Colonic mucosa (tissue), 4 donors: ENCODE measurements around the gene TYW1. TPM values are rescaled to one million over a fixed set of nuclear protein-coding genes. Genes with fewer than 3 reads are reported as not detected.
"Not testable (repeated sequence)": the region's sequence is repeated elsewhere in the genome, so short reads cannot be mapped to it uniquely, and the experiment has no call there.

Source experiments
- DNase-seq: peaks from one replicate; pipeline ENCODE4 v3.0.0-alpha.2; 2020
- H3K27ac ChIP-seq: fragments of 200-600 bp; one replicate; pipeline ENCODE4 v1.8.0; 2021
- H3K27me3 ChIP-seq: fragments of 200-600 bp; one replicate; pipeline ENCODE4 v1.8.0; 2021
- H3K36me3 ChIP-seq: fragments of 200-600 bp; one replicate; pipeline ENCODE4 v1.8.0; 2021
- H3K4me1 ChIP-seq: fragments of 200-600 bp; one replicate; pipeline ENCODE4 v1.8.0; 2021; ENCODE audit warnings: mild to moderate bottlenecking
- H3K4me3 ChIP-seq: fragments of 200-600 bp; one replicate; pipeline ENCODE4 v1.8.0; 2021
- H3K9ac ChIP-seq, 2 donors: one replicate each; pipeline ENCODE4 v1.7.0; 2013; ENCODE audit warnings: control low read depth in 2 of 2, low read depth in 2 of 2, low read length in 2 of 2
- H3K9me3 ChIP-seq: fragments of 200-600 bp; one replicate; pipeline ENCODE4 v1.8.0; 2021
- intact Hi-C: fragments of 100-400 bp; cut with DNase I; formaldehyde crosslinking; loops from one replicate; pipeline ENCODE4 v1.14.1; 2022
- total RNA-seq, 2 donors: library from RNA; stranded (reverse); fragmentation: NEBNext Ultra II Directional in 1 of 2; extraction: Animal tissue kit (Norgen Biotek cat#: 25700) in 1 of 2; gene quantifications; one replicate each; pipeline ENCODE4 v1.2.1, GENCODE V29; 2021
- TF ChIP-seq, protein P1 (sequence below): fragments of 200-600 bp; IDR thresholded peaks from one replicate; pipeline ENCODE4 v1.8.0; 2022; ENCODE audit warnings: antibody characterized with exemption, mild to moderate bottlenecking
- donor health status: healthy.
- donor health status: DM: no; HTN: no; CAD: no.
- donor health status: DM: no; HTN: no; CAD: no.

Gene TYW1
- total RNA-seq, 2 donors from 2014 or later: 15.5 to 16.2 TPM

DNA sequence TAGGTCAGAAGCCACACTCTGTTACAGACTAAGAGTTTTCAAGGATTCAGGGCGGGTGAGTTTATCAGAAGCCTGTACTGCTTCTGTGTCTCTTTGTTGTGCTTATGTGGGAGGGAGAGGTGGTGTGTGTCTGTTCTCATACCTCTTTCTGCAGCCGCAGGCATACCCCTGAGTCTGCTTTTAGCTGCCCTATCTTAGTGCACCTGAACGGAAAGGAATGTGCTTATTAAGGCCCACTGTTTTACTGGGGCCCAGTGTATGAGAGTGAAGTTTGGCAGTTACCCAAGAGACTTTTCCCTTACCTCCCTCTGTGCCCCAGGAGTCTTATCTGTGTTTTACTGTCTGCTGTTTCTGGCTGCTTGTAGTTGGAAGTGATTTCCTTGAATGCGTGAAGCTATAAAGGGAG is 104.3 kb downstream of the TYW1 start:
- H3K9me3 ChIP-seq: no peaks in the 10 kb centered on the region
- no peak overlapping the region for H3K4me3 ChIP-seq
- no peak overlapping the region for H3K9ac ChIP-seq
- TF ChIP-seq, protein P1, sequence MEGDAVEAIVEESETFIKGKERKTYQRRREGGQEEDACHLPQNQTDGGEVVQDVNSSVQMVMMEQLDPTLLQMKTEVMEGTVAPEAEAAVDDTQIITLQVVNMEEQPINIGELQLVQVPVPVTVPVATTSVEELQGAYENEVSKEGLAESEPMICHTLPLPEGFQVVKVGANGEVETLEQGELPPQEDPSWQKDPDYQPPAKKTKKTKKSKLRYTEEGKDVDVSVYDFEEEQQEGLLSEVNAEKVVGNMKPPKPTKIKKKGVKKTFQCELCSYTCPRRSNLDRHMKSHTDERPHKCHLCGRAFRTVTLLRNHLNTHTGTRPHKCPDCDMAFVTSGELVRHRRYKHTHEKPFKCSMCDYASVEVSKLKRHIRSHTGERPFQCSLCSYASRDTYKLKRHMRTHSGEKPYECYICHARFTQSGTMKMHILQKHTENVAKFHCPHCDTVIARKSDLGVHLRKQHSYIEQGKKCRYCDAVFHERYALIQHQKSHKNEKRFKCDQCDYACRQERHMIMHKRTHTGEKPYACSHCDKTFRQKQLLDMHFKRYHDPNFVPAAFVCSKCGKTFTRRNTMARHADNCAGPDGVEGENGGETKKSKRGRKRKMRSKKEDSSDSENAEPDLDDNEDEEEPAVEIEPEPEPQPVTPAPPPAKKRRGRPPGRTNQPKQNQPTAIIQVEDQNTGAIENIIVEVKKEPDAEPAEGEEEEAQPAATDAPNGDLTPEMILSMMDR: no peak
- no peaks in the 10 kb centered on the region for H3K27me3 ChIP-seq
- H3K4me1 ChIP-seq: no peaks in the 10 kb centered on the region
- no peaks in the 10 kb centered on the region for H3K36me3 ChIP-seq
- H3K27ac ChIP-seq: peak overlapping the region; percentile 61
- intact Hi-C loops: no loop called here
- DNase-seq: peak; percentile 34

DNA sequence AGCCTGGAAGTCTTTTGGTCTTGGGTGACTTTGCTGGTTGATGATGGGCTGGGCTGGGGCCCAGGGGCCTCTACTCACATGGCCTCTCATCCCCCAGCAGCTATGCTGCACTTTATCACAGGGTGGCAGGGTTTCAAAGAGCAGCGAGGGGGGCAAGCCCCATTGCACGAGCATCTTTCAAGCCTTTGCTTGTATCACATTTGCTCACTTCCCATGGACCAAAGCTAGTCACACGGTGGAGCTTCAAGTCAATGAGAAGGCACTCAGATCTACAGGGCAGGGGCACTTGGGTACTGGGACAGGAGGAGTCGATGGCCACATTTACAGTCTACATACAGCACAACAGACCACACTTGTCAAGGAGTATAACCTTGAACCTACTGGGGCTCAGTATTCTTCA is 108.3 kb downstream of the TYW1 start:
- H3K27ac ChIP-seq, H3K4me1 ChIP-seq, H3K9ac ChIP-seq, H3K27me3 ChIP-seq, DNase-seq, H3K9me3 ChIP-seq, H3K4me3 ChIP-seq, H3K36me3 ChIP-seq, intact Hi-C loops: not testable (repeated sequence)

DNA sequence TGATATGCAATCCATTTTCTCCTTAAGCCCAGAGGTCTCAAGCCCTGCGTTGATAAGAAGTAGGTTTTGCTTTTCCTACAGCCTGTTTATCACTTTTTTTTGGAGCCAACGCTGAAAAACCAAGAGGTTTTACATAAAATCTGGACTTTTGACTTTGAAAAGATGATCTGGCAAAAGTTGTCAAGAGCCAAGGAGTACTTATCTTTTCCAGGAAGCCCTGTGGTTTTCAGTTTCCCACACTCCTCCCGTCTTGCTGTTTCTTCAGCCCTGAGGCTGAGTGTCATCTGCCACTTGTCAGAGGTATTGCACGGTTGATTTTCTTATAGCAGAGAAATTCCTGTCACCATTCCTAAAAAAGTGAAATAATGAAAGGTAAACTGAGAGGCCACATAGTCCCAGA is 108.7 kb downstream of the TYW1 start:
- DNase-seq: no peak

DNA sequence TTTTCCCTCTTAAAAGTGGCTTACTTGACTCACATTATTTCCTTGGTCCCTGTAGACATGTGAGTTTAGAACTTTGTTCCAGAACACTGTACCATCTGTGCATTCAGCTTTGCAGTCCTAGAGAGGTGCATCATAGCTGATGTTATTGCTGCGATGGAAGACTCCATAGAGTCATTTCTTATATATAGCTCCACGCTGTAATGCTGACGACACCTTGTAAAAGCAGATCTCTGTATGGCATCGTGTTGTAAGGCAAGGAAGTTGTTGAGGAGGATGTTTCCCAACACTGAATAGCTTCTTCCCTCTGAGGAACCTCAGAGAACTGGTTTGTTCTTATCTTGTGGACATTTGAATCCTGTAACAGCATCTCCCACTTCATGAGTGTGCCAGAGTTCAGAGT is 109.6 kb downstream of the TYW1 start:
- H3K27me3 ChIP-seq, H3K9me3 ChIP-seq, H3K9ac ChIP-seq, intact Hi-C loops, DNase-seq, H3K4me1 ChIP-seq, H3K36me3 ChIP-seq, H3K4me3 ChIP-seq, H3K27ac ChIP-seq: not testable (repeated sequence)

More for the DNA sequence above, 108.7 kb downstream of the TYW1 start:
- Histone ChIP-seq H3K4me3 (no peak overlapping the region), H3K9me3 (no peaks in the 10 kb centered on the region), H3K9ac (no peak overlapping the region), H3K4me1 (no peaks in the 10 kb centered on the region), H3K27me3 (no peaks in the 10 kb centered on the region), H3K27ac (no peak overlapping the region), H3K36me3 (no peaks in the 10 kb centered on the region)
- intact Hi-C loops: no loop called here
- TF ChIP-seq, protein P1: no peak

DNA sequence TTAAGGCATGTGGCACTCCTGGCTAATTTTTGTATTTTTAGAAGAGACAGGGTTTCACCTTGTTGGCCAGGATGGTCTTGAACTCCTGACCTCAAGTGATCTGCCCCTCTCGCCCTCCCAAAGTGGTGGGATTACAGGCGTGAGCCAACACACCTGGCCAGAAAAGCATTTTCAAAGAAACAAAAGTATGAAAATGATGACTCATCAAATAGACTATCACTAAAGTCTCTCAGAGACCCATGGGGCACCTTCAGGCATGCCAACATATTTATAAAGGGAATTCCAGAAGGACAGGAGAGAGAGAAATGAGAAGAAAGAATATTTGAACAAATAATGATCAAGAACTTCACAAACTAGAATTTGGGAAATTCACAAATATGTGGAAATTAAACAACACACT is 114.7 kb downstream of the TYW1 start:
- H3K27me3 ChIP-seq, H3K27ac ChIP-seq, H3K36me3 ChIP-seq, H3K4me3 ChIP-seq, H3K9me3 ChIP-seq, H3K4me1 ChIP-seq, intact Hi-C loops, H3K9ac ChIP-seq, DNase-seq: not testable (repeated sequence)

DNA sequence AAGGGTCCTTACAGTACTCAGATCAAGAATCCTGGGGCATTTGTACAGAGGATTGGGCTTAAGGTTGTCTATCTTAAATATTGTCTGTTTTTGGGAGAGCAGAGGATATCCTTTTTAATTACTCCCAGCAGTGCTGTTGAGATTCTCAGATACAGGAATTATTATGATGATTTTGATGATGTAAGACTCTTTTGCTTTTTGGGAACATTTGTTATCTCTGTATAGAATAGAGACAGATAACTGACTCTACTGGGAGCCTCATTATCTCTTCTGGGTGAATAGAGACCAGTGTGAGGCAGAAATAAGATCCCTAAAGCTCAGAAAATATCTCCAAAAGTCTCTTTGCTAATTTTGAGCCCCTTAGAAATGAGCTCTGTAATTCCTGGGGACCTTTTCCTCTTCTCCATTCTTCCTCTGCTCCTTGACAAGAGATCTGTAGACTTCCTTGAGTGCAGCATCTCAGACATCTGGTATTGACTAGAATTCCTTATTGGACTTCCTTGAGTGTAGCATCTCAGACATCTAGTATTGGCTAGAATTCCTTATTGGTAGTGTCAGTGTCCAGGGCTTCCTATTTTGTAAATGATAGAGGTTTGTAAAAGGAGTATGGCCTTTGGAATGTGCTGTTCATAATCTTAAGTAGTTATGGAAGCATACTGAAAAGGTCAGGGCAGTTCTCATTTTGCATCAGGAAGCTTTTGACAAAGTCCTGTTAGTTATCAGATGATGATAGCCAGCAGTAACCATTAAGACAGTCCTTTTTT is 118.0 kb downstream of the TYW1 start:
- H3K27ac ChIP-seq, H3K9ac ChIP-seq, intact Hi-C loops, H3K9me3 ChIP-seq, H3K36me3 ChIP-seq, H3K4me1 ChIP-seq, H3K4me3 ChIP-seq, H3K27me3 ChIP-seq, DNase-seq: not testable (repeated sequence)

DNA sequence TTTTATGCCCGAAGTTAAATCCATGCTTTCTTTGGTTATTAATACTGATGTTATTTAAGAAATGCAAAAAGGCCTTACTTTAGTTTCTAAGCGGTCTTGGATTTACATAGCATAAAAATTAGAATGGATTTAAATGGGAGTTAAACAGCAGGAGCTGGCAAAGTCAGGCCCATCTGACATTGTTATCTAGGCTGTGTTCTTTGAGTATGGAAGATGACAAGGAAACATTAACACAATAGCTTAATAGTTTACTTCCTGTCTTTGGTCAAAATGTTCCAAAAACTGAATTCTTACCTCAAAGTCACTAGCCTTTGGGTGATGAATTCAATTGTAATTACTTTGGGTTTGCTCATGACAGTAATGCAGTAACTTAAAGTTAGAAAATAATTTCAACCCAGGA is 123.9 kb downstream of the TYW1 start:
- H3K4me3 ChIP-seq, H3K9me3 ChIP-seq, intact Hi-C loops, H3K27ac ChIP-seq, H3K36me3 ChIP-seq, H3K9ac ChIP-seq, H3K27me3 ChIP-seq, H3K4me1 ChIP-seq, DNase-seq: not testable (repeated sequence)

DNA sequence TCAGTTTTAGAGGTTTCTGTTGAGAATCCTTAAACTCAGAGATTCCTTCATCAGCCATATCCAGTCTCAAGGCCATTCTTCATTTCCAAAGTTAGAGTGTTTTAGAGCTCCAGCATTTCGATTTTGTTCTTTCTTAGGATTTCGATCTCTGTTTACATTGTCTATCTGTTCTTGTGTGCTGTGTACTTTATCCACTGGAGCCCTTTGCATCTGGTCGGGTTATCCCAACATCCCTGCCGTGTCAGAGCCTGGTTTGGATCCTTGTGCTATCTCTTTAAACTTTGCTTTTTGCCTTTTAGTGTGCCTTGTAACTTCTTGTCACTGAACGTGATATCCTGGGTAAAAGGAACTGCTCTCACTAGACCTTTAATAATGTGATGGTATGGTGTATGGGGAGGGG is 131.6 kb downstream of the TYW1 start:
- H3K9ac ChIP-seq, DNase-seq, H3K4me3 ChIP-seq, H3K4me1 ChIP-seq, H3K27ac ChIP-seq, H3K27me3 ChIP-seq, H3K9me3 ChIP-seq, H3K36me3 ChIP-seq, intact Hi-C loops: not testable (repeated sequence)

DNA sequence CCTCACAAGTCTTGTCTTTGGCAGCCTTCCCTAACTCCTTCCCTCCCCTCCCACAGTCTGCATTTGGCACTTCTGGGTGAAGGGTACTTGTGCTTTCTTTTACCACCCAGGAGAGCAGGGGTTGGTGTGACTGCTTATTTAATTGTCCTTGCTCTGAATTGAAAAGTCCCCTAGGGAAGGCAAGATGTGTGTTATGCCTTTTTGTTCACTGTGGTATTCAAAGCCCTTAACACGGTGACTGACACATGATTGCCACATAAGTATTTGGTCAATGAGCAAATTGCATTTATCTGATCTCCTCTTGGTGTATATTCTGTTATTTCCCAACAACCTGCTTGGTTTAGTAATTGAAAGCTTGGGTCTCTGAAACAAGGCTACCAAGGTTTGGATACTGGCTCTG is 134.1 kb downstream of the TYW1 start:
- H3K9ac ChIP-seq, intact Hi-C loops, DNase-seq, H3K36me3 ChIP-seq, H3K27me3 ChIP-seq, H3K27ac ChIP-seq, H3K4me3 ChIP-seq, H3K4me1 ChIP-seq, H3K9me3 ChIP-seq: not testable (repeated sequence)

DNA sequence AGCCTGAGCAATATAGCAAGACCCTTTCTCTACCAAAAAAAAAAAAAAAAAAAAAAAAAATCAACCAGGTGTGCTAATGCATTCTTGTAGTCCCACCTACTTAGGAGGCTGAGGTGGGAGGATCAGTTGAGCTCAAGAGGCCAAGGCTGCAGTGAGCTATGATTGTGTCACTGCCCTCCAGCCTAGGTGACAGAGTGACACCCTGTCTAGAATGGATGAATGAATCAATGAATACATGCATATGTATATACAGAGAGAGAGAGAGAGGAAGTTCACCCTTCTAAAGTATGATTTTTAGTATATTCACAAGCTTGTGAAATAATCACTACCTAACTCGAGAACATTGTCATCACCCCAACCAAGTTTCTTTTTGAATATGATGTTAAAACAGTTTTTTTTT is 138.3 kb downstream of the TYW1 start:
- DNase-seq, H3K4me3 ChIP-seq, H3K27ac ChIP-seq, H3K4me1 ChIP-seq, H3K36me3 ChIP-seq, intact Hi-C loops, H3K27me3 ChIP-seq, H3K9ac ChIP-seq, H3K9me3 ChIP-seq: not testable (repeated sequence)

DNA sequence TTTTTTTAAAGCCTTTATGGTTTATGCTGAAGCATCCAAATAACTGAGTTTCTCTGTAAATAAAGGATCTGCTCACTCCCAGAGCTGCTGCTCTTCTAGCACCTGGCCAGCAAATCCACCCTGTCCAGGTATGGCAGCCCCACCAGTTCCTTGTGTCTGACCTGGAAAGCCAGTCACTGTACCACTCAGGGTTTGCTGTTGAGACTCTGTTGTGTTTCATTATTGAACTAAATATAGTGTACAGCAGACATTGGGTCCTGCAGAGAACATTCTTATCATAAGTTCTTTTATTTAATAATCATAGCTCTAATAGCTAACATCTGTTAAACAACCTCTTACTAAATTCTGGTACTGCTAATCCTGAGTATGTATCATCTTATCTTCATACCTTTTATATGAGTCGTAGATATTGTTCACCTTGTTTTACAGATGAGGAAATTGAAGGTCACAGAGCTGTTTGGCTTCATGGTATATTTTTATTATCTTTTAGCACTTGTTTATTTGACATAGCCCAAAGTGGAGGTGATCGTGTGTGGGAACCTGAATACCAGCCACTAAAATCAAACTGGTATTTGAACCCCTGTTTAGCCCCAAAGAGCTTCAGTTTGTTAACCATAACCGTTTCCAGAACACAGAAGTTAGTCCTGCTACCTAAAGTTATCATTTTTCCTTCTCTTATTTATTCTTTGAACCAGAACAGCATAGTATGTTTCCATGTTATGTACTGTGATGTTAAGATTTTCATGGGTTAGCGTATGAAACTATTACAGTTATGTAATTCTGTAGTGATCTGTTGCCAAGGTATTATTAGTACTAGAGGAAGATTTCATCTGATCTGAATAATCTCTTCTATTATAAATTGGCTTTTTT is 139.2 kb downstream of the TYW1 start:
- H3K27ac ChIP-seq, H3K4me1 ChIP-seq, H3K27me3 ChIP-seq, H3K4me3 ChIP-seq, H3K36me3 ChIP-seq, DNase-seq, H3K9ac ChIP-seq, H3K9me3 ChIP-seq, intact Hi-C loops: not testable (repeated sequence)
